HG03108 (cell line): ENCODE results near the gene KLHL11.
"Not testable (repeated sequence)": the region's sequence is repeated elsewhere in the genome, so short reads cannot be mapped to it uniquely, and the experiment has no call there.

Source experiments
- ATAC-seq: cut with Tn5 transposase; IDR thresholded peaks from one replicate; pipeline ENCODE4 v1.9.1; 2021; ENCODE audit warnings: moderate library complexity; ENCODE audit not compliant: unreplicated experiment

KLHL11 gene

DNA sequence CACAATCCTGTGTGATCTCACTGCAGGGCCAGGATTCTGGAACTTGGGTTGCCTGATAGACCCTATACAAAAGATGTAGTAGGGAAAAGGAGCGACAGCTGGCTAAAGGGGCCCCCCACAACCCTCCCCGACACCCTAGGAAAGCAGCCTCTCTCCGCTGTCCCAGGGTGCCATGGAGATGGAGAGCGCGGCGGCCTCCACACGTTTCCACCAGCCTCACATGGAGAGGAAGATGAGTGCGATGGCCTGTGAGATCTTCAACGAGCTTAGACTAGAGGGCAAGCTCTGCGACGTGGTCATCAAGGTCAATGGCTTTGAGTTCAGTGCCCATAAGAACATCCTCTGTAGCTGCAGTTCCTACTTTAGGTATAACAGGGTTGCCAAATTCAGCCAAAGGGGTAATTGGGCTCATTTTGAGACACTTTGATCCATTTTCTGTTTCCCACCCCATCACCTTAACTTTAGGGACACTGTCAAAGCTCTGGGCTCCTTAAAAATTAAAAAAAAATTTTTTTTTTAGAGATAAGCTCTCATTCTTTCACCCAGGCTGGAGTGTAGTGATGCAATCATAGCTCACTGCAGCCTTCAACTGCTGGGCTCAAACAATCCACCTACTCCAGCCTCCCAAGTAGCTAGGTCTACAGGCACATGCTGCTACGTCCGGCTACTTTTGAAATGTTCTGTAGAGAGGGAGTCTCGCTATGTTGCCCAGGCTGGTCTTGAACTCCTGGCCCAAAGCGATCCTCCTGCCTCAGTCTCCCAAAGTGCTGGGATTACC, 27.3 kb downstream of the KLHL11 start, which contains the start of gene KLHL10:
Gene KLHL10 (plus strand): TSS at position 65 of the 778 bp plus-strand sequence. CDS start 108 bp downstream, at position 173.
- ATAC-seq: no peak

DNA sequence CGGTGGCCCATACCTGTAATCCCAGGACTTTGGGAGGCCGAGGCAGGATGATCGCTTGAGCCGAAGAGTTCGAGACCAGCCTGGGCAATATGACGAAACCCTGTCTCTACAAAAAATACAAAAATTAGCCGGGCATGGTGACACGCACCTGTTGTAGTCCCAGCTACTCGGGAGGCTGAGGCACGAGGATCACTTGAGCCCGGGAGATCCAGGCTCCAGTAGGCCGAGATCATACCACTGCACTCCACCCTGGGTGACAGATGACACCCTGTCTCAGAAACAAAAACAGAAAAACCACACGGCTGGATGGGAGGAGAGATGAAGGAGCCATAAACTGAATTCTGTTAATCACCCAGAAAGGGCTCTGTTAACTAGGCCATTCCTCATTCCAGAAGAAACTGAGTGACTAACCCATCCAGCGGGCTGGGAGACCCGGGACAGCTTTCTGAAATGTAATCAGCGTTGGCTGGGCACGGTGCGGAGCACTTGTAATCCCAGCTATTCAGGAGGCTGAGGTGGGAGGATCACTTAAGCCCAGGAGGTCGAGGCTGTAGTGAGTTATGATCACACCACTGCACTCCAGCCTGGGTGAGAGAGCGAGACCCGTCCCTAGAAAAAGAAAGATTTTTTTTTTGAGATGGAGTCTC, 28.6 kb downstream of the KLHL11 start:
- no peak for ATAC-seq

DNA sequence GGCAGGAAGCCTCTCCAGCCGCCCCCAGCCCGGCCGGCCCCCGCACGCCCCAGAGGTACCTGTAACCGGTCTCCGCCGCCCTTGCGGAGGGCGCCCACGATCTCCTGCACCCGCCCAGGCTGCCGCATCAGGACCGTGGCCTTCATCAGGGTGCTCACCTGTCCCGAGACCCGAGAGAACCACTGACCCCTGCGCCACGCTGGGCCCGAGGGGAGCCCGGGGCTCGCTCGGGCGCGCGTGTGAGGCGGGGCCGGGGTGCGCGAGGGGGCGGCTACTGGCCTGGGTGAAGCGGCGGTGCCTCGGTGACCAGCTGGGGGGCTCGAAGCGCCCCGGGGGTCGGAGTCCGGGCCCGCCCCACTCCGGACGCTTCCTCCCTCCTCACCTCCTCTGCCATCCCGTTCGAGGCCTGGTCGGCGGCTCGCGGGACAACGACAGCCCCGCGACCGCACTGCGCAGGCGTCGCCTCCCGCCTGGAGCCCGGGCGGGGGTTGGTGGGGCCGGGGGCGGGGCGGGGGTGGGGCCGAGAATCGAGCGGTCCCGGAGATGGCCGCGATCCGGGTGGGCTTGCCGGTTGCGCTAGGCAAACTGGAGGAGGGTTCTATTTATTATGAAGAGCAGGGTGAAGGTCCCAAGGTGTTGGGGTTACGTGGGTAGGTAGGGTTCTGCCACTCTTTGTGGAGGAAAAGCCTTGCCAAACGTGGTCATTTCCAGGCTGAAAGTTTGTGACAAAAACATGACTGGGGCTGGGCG, 29.2 kb downstream of the KLHL11 start, which contains the start of gene NT5C3B:
Gene NT5C3B (minus strand): TSS at position 433 of the 750 bp plus-strand sequence. CDS start 39 bp downstream, at position 394.
- ATAC-seq: peak; percentile 65

DNA sequence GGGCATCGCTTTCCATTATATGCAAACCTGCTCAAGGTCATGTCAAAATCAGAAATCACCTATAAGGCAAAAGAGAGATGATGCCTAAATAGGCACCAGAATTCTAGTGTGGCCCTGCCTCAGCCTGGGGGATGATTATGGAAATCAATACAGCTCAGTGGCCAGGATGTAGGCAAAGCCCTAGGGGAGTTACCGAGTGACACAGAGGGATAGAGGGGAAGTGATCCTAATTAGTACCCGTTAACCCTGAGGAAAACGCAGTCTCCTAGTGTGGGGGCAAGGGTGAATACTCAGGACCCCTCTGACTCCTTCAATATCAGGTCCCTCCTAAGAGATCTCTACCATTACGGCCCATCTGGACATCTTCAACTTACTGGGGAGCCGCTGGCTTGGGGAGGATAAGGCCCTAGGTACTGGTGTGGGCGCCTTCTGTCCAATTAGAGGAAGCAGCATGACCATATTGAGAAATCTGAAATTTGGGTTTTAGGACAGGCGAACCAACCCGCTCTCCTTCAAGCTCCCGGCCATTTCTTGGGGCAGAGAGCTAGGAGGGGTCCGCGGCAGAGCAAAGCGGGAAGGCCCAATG, 29.9 kb downstream of the KLHL11 start:
- ATAC-seq: peak; percentile 22

DNA sequence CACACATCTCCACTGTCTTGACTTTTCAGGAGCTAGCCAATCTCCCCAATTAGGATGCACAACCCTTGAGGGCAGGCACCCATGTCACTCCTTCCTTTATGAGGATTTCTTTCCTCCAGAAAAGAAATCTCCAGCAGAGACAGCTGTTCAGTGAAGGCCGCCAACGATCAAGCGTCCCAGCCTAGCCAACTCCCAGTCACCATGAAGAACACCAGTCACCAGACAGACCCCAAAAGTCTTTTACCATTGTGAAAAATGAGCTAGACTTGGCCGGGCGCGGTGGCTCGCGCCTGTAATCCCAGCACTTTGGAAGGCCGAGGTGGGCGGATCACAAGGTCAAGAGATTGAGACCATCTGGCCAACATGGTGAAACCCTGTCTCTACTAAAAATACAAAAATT, 35.3 kb downstream of the KLHL11 start:
- not testable (repeated sequence) for ATAC-seq

DNA sequence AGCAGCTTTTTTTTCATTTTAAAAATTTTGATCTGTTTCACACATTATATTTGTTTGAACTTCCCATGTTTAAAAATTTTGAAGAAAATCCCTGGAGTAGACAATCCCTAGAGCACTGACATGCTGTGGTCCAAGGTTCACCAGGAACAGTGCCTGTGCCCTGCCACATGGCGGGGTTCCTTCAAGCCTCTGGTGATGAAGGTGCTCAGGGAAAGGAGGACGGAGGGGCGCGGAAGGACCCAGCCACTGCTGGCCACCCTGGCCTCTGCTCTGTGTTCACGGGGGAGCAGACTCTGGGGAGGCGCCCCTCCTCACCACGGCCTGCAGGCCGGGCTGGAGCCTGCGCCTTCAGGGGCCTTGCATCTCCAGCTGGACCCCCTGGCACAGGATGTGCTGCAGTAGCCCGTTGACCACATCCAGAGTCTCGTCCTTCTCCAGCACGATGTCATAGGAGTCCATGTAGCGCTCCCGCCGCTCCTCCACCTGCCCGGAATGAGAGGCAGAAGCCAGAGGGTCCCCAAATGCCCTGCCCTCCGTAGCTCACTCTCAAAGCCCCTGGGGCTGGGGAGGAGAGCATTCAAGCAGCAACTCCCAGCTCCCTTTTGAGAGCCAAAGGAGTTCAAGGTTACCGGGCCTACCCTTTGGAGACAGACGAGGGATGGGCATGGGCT, 39.9 kb downstream of the KLHL11 start:
- no peak for ATAC-seq

DNA sequence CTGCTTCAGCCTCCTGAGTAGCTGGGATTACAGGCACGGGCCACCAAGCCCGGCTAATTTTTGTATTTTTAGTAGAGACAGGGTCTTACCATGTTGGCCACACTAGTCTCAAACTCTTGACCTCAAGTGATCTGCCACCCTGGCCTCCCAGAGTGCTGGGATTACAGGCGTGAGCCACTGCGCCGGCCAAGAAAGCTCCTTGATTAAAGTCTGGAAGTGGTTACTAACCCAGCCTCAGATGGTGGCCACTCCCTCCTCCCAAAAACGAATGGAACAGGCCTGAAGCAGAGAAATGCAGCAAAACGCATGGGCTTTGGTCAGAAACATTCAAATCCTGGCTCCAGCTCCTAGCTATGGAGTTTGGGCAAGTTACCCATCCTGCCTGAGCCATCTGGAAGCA, 41.1 kb downstream of the KLHL11 start:
- no peak for ATAC-seq

DNA sequence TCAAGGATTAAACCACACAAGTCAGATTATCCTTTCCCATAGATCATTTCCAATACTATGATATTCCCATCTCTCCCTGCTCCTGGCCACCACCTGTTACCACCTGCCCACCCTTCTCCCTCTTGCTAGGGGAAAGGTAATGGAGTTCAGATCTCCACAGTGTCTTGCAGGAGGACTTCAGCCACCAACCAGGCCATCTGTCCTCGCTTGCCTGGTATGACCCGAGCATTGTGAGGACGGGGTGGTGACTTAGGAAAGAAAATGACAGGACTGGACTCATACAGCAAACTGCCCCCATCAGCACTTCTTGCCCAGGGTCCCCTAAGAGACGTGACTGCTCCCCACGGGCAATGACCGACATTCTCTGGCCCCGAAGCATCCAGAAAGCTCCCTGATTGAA, 41.6 kb downstream of the KLHL11 start:
- no peak for ATAC-seq

DNA sequence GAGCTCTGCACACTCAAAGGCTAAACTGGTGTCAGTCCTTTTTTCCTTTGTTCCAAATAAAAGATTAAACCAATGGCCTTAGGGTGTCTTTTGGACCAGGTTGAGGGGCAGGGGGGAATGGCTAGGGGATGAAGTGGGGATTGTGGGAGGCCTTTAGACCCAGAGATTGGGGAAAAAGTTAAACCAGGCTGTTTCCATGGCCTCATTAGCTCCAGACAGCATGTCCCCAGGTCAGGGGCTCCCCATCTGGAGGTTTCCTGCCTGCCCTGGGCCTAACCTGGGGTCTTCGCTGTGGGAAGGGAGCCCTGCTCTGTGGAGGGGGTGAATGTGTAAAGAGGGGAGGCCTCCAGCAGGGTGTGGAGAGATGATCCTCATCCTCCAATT, 42.1 kb downstream of the KLHL11 start:
- ATAC-seq: no peak

DNA sequence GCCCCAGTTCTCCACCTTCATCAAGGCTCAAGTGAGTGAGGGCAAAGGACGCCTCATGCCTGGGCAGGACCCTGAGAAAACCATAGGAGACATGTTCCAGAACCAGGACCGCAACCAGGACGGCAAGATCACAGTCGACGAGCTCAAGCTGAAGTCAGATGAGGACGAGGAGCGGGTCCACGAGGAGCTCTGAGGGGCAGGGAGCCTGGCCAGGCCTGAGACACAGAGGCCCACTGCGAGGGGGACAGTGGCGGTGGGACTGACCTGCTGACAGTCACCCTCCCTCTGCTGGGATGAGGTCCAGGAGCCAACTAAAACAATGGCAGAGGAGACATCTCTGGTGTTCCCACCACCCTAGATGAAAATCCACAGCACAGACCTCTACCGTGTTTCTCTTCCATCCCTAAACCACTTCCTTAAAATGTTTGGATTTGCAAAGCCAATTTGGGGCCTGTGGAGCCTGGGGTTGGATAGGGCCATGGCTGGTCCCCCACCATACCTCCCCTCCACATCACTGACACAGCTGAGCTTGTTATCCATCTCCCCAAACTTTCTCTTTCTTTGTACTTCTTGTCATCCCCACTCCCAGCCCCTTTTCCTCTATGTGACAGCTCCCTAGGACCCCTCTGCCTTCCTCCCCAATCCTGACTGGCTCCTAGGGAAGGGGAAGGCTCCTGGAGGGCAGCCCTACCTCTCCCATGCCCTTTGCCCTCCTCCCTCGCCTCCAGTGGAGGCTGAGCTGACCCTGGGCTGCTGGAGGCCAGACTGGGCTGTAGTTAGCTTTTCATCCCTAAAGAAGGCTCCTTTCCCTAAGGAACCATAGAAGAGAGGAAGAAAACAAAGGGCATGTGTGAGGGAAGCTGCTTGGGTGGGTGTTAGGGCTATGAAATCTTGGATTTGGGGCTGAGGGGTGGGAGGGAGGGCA, 42.7 kb downstream of the KLHL11 start:
- ATAC-seq: no peak

DNA sequence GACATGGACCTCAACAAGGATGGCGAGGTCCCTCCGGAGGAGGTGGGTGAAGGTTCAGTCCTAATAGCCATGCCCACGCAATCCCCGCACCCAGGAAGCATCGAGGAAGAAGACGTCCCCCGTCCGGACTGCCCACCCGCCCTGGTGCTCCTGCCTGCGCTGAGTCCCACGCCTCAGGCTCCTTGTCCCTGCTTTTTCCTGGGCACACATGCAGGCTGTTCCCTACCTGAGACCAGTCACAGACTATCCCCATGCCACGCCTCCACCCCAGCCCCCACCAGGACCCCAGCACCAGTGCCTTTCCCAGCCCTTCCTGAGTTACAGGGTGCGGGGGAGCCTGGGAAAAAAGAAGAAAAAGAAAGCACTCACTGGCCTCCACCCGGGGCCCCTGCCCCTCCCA, 43.4 kb downstream of the KLHL11 start:
- no peak for ATAC-seq

DNA sequence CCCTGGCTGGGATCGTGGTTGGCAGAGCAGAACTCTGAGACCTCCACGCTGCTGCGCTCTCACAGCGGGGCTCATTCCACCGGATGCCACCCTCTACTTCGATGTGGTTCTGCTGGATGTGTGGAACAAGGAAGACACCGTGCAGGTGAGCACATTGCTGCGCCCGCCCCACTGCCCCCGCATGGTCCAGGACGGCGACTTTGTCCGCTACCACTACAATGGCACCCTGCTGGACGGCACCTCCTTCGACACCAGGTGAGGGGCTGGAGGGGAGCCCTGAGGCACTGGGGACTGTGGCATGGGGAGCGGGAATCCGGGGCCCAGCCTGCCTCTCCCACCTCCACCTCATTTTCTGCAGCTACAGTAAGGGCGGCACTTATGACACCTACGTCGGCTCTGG, 47.2 kb downstream of the KLHL11 start:
- ATAC-seq: no peak

DNA sequence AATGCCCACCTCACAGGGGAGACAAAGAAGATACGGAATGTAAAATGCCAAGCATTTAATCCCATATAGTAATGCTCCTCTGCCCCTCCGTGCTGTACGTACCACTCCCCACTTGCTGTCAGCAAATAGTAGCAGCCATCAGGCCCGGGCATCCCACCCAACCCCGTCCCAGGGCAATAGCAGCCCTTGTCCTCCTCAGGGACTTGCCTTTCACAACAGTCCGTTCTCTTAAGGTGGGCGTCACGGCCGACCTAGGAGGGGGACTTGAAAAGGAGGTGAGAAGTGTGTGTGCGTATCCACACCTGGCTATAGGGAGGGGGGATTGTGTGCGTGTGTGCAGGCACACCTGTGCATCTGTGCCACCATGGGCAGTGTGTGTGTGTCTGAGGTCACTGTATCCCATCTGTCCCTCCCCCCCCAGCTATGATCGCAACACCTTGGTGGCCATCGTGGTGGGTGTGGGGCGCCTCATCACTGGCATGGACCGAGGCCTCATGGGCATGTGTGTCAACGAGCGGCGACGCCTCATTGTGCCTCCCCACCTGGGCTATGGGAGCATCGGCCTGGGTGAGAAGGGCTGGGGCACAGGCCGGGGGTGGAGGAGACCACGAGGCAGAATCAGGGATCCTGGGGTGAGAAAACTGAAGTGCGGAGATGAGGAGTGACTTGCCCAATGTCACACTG, 48.4 kb downstream of the KLHL11 start:
- no peak for ATAC-seq

DNA sequence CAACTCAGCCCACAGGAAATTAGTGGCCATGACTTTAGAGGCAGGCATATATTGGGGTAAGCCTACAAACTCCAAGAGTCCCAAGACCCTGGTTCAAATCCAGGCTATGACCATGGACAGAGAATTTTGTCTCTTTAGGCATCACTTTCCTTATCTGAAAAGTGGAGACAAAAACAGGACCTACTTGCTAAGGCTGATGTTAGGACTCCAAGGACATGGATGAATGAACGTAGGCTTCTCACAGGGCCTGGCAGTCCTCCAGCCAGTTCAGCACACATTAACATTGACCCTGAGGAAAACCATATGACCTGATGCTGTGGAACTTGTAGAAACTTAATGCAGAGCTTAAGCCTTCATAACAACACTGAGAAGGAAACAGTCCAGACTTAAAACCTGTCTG, 51.0 kb downstream of the KLHL11 start:
- ATAC-seq: no peak

DNA sequence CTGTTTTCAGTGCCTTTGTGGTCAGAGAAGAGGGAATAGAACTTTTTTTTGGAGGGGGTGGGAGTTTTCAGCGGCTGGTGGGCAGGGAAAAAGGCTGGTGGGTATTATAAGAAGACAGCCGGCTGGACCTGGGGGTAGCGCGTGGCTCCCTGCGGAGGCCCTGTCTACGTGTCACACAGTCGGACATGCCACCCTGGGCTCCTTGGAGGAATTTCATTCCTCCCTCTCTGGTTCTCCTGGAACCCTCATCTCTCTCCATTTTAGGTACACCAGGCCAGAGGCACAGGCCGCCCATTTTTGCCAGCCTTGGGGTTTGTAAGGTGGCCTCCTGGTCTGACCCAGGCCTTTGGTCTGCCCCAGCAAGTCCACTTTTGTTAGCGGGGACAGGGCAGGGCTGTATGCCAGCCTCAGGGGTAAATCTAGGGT, 51.5 kb downstream of the KLHL11 start:
- ATAC-seq: no peak

DNA sequence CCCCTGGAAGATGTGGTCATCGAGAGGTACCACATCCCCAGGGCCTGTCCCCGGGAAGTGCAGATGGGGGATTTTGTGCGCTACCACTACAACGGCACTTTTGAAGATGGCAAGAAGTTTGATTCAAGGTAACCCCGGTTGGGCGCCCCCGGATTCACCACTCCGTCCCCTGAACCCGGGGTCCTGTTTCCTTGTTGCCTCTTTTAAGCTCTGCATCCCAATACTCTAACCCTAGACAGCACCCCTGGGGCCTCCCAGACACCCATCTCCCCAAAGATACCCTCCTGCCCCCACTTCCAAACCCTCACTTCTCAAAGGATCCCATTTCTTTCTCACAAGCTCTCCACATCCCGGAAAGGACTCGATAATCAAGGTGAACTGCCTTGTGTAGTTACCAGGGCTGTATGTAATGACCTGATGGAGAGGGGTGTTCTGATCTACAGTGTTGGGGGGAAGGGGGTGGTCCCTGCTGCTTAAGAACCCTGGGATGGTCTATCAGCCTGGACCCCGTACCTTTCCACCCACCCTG, 52.0 kb downstream of the KLHL11 start:
- no peak for ATAC-seq

DNA sequence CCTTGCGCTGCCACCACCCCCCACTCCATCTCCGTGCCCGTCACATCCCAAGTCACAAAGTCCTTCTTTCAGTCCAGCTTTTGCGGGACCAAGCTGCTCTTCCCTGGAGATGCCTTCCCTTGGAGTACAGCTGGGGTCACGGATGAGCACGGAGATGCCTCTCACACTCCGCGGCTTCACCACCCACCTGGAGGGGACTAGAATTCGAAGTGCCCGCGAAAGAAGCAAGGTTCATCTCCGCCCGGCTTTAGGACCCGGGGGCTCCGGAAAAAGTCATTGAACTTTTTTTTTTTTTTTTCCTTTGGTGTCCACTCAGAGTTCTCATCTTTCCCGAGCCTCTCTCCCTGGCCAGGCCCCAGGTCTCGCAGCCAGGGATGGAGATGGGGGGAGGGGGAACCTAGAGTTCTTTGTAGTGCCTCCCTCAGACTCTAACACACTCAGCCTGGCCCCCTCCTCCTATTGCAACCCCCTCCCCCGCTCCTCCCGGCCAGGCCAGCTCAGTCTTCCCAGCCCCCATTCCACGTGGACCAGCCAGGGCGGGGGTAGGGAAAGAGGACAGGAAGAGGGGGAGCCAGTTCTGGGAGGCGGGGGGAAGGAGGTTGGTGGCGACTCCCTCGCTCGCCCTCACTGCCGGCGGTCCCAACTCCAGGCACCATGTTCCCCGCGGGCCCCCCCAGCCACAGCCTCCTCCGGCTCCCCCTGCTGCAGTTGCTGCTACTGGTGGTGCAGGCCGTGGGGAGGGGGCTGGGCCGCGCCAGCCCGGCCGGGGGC, 52.7 kb downstream of the KLHL11 start, which contains the start of gene FKBP10:
Gene FKBP10 (plus strand): TSS at position 624 of the 771 bp plus-strand sequence. CDS start 31 bp downstream, at position 655.
- no peak for ATAC-seq
